Activated CD8-positive, alpha-beta T cell treated with anti-CD3 and anti-CD28 coated beads for 36 hours (primary cell): ENCODE results near the gene SBNO2. TPM values are rescaled to one million over a fixed set of nuclear protein-coding genes. Genes with fewer than 3 reads are reported as not detected.

Experiments
- ATAC-seq: fragments of 200-7000 bp; cut with Tn5 transposase; one replicate; pipeline ENCODE4 v1.10.0; 2021; ENCODE audit warnings: mild to moderate bottlenecking, moderate library complexity
- CTCF ChIA-PET: fragments of 350-600 bp; sonication (Branson Sonifier 250); formaldehyde crosslinking; loops from one replicate; lab custom pipeline; 2021; ENCODE audit warnings: antibody characterized with exemption; lab: Charles Lee
- POLR2A ChIA-PET: fragments of 350-600 bp; sonication (Branson Sonifier 250); formaldehyde crosslinking; loops from one replicate; lab custom pipeline; 2021; ENCODE audit warnings: antibody characterized with exemption; lab: Charles Lee
- DNase-seq: peaks from one replicate; pipeline ENCODE4 v3.0.0-alpha.2; 2020
- H3K27ac Mint-ChIP-seq: one replicate; pipeline ENCODE4 v1.8.0; 2021; ENCODE audit warnings: mild to moderate bottlenecking, mixed read lengths
- H3K27me3 Mint-ChIP-seq: one replicate; pipeline ENCODE4 v1.8.0; 2021; ENCODE audit warnings: mixed read lengths
- H3K36me3 Mint-ChIP-seq: one replicate; pipeline ENCODE4 v1.8.0; 2021; ENCODE audit warnings: low read depth, mixed read lengths
- H3K4me1 Mint-ChIP-seq: one replicate; pipeline ENCODE4 v1.8.0; 2021; ENCODE audit warnings: low read depth, mixed read lengths
- H3K4me3 Mint-ChIP-seq: one replicate; pipeline ENCODE4 v1.8.0; 2021; ENCODE audit warnings: mild to moderate bottlenecking, moderate library complexity, mixed read lengths
- H3K9me3 Mint-ChIP-seq: one replicate; pipeline ENCODE4 v1.8.0; 2021; ENCODE audit warnings: mixed read lengths
- intact Hi-C: fragments of 100-400 bp; cut with micrococcal nuclease; formaldehyde crosslinking; loops from one replicate; pipeline ENCODE4 v1.10.0; 2022
- total RNA-seq, 2 experiments: library from RNA; stranded (reverse); gene quantifications; one replicate each; pipeline ENCODE4 v1.2.3, GENCODE V29; 2021
- TF ChIP-seq, protein P1 (sequence below): fragments of 200-600 bp; IDR thresholded peaks from one replicate; pipeline ENCODE4 v1.8.0; 2022; ENCODE audit warnings: antibody characterized with exemption, mild to moderate bottlenecking

Gene SBNO2
- total RNA-seq, 2 experiments from 2014 or later: 41.7 to 42.0 TPM

DNA sequence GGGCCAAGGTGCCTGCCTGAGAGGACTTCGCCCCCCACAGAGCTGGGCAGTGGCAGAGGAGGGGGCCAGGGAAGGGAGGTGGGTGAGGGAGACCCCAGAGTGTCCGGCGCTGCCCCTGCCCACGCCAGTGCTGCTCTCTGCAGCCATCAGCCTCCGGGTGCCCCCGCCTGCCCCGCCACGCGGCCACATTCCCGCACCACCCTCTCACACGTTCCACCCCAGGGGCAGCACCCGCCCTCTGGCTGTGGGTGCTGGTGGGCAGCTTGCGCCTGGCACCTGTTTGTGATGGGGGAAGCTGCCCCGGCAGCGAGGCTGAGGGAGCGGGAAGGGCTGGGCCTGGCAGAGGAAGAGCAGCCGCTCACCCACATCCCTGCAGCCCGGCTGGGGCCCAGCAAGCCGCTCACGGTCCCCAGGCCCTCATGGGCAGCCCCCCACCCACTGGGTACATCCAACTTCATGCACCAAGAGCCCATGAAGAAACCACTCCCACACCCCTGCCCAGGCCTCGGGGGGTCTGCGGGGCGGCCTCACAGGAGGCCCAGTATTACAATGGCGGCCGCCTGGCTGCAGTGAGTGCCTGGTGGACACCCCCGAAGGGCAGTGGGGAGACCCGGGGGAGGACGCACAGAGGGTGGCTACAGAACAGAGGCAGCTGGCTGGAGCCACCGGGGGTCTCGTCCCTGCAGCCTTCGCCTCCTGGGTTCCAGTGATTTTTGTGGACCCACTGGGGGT lies 14.0 kb downstream of the SBNO2 start:
- TF ChIP-seq, protein P1, sequence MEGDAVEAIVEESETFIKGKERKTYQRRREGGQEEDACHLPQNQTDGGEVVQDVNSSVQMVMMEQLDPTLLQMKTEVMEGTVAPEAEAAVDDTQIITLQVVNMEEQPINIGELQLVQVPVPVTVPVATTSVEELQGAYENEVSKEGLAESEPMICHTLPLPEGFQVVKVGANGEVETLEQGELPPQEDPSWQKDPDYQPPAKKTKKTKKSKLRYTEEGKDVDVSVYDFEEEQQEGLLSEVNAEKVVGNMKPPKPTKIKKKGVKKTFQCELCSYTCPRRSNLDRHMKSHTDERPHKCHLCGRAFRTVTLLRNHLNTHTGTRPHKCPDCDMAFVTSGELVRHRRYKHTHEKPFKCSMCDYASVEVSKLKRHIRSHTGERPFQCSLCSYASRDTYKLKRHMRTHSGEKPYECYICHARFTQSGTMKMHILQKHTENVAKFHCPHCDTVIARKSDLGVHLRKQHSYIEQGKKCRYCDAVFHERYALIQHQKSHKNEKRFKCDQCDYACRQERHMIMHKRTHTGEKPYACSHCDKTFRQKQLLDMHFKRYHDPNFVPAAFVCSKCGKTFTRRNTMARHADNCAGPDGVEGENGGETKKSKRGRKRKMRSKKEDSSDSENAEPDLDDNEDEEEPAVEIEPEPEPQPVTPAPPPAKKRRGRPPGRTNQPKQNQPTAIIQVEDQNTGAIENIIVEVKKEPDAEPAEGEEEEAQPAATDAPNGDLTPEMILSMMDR: no peak
- ChIA-PET CTCF (no interaction called here), POLR2A (no interaction called here)
- intact Hi-C loops: no loop called here
- Mint-ChIP-seq H3K4me1 (peaks cover 4% of the 10 kb centered on the region), H3K4me3 (no peak overlapping the region), H3K9me3 (no peaks in the 10 kb centered on the region), H3K36me3 (no peaks in the 10 kb centered on the region), H3K27ac (no peak overlapping the region), H3K27me3 (no peaks in the 10 kb centered on the region)
- DNase-seq: no peak
- ATAC-seq: no peak

DNA sequence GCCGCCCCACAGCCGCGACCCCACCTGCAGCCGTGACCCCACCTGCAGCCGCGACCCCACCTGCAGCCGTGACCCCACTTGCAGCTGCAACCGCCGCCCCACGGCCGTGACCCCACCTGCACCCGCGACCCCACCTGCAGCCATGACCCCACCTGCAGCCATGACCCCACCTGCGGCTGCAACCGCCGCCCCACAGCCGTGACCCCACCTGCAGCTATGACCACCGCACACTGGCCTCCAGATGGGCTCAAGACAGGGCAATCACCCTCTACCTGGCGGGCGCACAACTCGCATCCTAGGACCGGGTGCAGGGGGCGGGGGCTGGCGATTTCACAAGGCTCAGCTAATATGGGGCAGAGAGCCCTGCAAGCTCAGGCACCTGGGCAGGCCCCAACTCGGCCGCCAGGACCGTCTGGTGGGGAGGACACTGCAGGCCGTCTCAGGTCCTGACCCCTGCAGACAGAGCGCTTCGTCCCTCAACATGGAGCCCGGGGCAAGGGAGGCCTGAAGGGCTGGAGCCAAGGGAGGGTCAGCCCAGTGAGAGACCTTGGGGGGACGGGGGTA lies 15.1 kb downstream of the SBNO2 start:
- TF ChIP-seq, protein P1: no peak
- CTCF ChIA-PET: no interaction called here
- ATAC-seq (no peak), DNase-seq (no peak)
- no peaks in the 10 kb centered on the region for H3K27me3 Mint-ChIP-seq
- no peak overlapping the region for H3K27ac Mint-ChIP-seq
- no peaks in the 10 kb centered on the region for H3K36me3 Mint-ChIP-seq
- H3K4me1 Mint-ChIP-seq: peaks cover 4% of the 10 kb centered on the region
- no peak overlapping the region for H3K4me3 Mint-ChIP-seq
- no peaks in the 10 kb centered on the region for H3K9me3 Mint-ChIP-seq
- intact Hi-C loops: no loop called here
- POLR2A ChIA-PET: no interaction called here

DNA sequence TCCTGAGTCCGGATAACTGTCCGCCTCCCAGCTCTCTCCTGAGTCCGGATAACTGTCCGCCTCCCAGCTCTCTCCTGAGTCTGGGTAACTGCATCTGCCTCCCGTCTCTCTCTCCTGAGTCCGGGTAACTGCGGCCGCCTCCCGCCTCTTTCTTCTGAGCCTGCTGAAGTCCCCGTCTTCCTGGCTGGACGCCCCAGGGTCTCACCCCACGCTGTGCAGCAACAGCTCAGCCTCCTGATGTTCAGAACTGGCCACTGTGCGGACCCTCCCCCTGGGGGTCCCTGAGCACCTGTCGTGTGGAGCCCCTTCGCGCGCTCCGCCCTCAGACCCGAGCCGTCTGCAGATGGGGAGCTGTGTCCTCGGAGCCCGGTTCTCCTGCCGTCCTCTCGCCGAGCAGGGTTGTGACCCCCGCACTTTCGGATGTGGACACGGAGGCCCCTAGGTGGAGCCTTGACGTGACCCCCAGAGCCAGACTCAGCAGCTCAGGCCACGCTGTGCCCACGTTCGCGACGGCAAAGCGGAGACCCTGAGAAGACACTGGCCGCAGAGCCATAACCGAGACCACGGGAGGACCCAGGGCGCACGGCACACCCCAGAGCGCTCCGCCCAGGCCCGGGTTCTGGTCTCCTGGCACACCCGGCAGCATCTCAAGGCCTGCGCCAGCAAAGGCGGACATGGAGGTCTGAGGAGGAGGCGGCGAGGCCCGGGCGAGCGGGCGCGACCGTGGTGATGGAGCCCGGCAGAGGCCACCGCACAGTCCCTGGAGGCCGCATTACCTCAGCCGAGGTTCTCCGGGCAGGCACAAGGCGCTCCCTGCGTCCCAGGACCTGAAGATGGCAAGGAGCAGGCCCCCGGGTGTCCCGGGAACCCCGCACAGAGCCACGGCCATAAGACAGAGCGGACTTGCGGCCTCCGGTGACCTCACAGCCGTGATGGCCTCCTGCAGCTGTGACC lies 15.9 kb downstream of the SBNO2 start:
- ATAC-seq (no peak), DNase-seq (no peak)
- TF ChIP-seq, protein P1: no peak
- H3K4me1 Mint-ChIP-seq: peaks cover 4% of the 10 kb centered on the region
- intact Hi-C loops: no loop called here
- ChIA-PET POLR2A (interaction anchor here (1.3 kb wide), 1 partner anchor 44 kb away, joined by 3 read pairs; no protein-coding TSS in a partner anchor), CTCF (no interaction called here)
- H3K9me3 Mint-ChIP-seq: no peaks in the 10 kb centered on the region
- H3K27ac Mint-ChIP-seq: no peak overlapping the region
- H3K4me3 Mint-ChIP-seq: no peak overlapping the region
- H3K36me3 Mint-ChIP-seq: no peaks in the 10 kb centered on the region
- H3K27me3 Mint-ChIP-seq: no peaks in the 10 kb centered on the region

DNA sequence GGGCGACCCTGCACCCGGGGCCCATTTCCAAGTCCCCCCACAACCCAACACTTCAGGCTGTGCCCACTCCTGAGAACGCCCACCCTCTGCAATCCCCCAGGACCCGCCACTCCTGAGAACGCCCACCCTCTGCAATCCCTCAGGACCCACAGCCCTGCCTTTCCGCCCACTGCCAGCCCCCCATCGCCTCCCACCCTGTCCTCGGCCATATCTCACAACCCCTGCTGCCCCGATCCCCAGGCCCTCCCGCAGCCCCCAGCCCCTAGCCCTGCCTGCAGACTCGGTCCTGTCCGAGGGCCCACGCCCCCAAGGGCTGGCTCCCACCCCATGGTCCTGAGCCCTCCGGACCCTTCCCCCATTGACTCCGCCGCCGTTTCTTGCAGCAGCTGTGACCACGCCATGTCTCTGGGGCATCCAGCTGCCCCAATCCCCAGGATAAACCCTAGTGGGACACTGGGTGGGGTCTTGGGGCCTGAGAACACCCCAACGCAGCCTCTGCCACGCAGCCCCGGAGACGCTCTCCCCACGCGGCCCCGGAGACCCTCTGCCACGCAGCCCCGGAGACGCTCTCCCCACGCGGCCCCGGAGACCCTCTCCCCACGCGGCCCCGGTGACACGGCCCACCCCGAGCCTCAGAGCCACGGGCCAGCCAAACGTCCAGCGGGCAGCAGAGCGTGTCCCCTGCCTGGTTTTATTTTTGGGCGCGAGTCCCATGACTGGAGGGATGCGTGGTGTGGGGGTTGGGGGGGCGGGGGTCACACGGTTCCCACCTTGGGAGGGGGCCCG lies 17.0 kb downstream of the SBNO2 start:
- TF ChIP-seq, protein P1: no peak
- no peak overlapping the region for H3K4me3 Mint-ChIP-seq
- no peak overlapping the region for H3K27ac Mint-ChIP-seq
- ChIA-PET CTCF (no interaction called here), POLR2A (interaction anchor here (1.3 kb wide), 1 partner anchor 43 kb away, joined by 3 read pairs; no protein-coding TSS in a partner anchor)
- no peaks in the 10 kb centered on the region for H3K4me1 Mint-ChIP-seq
- DNase-seq (no peak), ATAC-seq (no peak)
- no peaks in the 10 kb centered on the region for H3K9me3 Mint-ChIP-seq
- intact Hi-C loops: no loop called here
- H3K36me3 Mint-ChIP-seq: no peaks in the 10 kb centered on the region
- H3K27me3 Mint-ChIP-seq: no peaks in the 10 kb centered on the region
